ENCODE results near the gene PLCH2.
"Not testable (repeated sequence)": the region's sequence is repeated elsewhere in the genome, so short reads cannot be mapped to it uniquely, and the experiment has no call there.

PLCH2 gene

GRCh38 chr1:2476061-2476999, at the start of gene PLCH2:
PLCH2 (plus strand) TSS chr1:2476289; CDS start chr1:2476589, 300 bp downstream.
- DNase-seq: no peak

GRCh38 chr1:2426540-2426939, 49.5 kb upstream of the PLCH2 start:
- DNase-seq: no peak

GRCh38 chr1:2427051-2427450, 49.0 kb upstream of the PLCH2 start:
- DNase-seq: no peak

GRCh38 chr1:2427976-2428375, 48.1 kb upstream of the PLCH2 start:
- no peak for DNase-seq

- no peak for DNase-seq
Measured at GRCh38 chr1:2428490-2428889, 47.6 kb upstream of the PLCH2 start.

GRCh38 chr1:2429780-2430591, 46.1 kb upstream of the PLCH2 start:
- DNase-seq: no peak

GRCh38 chr1:2430592-2430973, 45.5 kb upstream of the PLCH2 start:
- no peak for DNase-seq

GRCh38 chr1:2431103-2431502, 45.0 kb upstream of the PLCH2 start:
- DNase-seq: no peak

- no peak for DNase-seq
Measured at GRCh38 chr1:2431518-2431917, 44.6 kb upstream of the PLCH2 start.

- no peak for DNase-seq
Measured at GRCh38 chr1:2432441-2432844, 43.6 kb upstream of the PLCH2 start.

- DNase-seq: no peak
Measured at GRCh38 chr1:2433196-2433595, 42.9 kb upstream of the PLCH2 start.

GRCh38 chr1:2433936-2434655, 42.0 kb upstream of the PLCH2 start:
- DNase-seq: peak; percentile 52

- peak; percentile 56 for DNase-seq
Measured at GRCh38 chr1:2435091-2435490, 41.0 kb upstream of the PLCH2 start.

GRCh38 chr1:2435746-2436355, 40.2 kb upstream of the PLCH2 start:
- no peak for DNase-seq

- no peak for DNase-seq
Measured at GRCh38 chr1:2436876-2437275, 39.2 kb upstream of the PLCH2 start.

- no peak for DNase-seq
Measured at GRCh38 chr1:2437617-2438016, 38.5 kb upstream of the PLCH2 start.

- DNase-seq: no peak
Measured at GRCh38 chr1:2438038-2438437, 38.1 kb upstream of the PLCH2 start.

GRCh38 chr1:2438641-2439040, 37.4 kb upstream of the PLCH2 start:
- DNase-seq: no peak

GRCh38 chr1:2439369-2439768, 36.7 kb upstream of the PLCH2 start:
- DNase-seq: no peak

GRCh38 chr1:2440346-2440745, 35.7 kb upstream of the PLCH2 start:
- not testable (repeated sequence) for DNase-seq

GRCh38 chr1:2441746-2442145, 34.3 kb upstream of the PLCH2 start:
- DNase-seq: no peak

GRCh38 chr1:2442661-2443060, 33.4 kb upstream of the PLCH2 start:
- DNase-seq: no peak

Data from NCI-H146 (cell line).